ENCODE data around the gene CD69.

- TF ChIP-seq ZFP3 (CRISPR knock-in tag; IDR thresholded peaks at IDR 0.05): no peak
- TF ChIP-seq ARNTL (CRISPR knock-in tag; IDR thresholded peaks at IDR 0.05; ENCODE audit: borderline replicate concordance, low read depth): no peak
- no peak for TF ChIP-seq ZC3H10 (CRISPR knock-in tag; IDR thresholded peaks at IDR 0.05)
Measured at GRCh38 chr12:9730591-9730990, 30.1 kb downstream of the CD69 start.

Measured in SK-N-SH treated with all-trans-retinoic acid at 6 μM for 48 hours (cell line).